HUES48 (cell line): ENCODE measurements around the gene GPR148.

ENCODE experiments used
- H3K27ac ChIP-seq: one replicate; pipeline ENCODE4 v1.7.0; 2013; ENCODE audit warnings: low read depth, low read length, inconsistent platforms
- H3K27me3 ChIP-seq: 2 replicates; pipeline ENCODE4 v1.6.1; 2013; ENCODE audit warnings: mild to moderate bottlenecking, low read length; ENCODE audit not compliant: control insufficient read depth, insufficient read depth
- H3K36me3 ChIP-seq: 2 replicates; pipeline ENCODE4 v1.6.1; 2013; ENCODE audit warnings: low read length; ENCODE audit not compliant: control insufficient read depth, insufficient read depth
- H3K4me1 ChIP-seq: 2 replicates; pipeline ENCODE4 v1.6.1; 2013; ENCODE audit warnings: mild to moderate bottlenecking, low read length; ENCODE audit not compliant: control insufficient read depth, insufficient read depth
- H3K4me3 ChIP-seq: 2 replicates; pipeline ENCODE4 v1.5.1; 2013; ENCODE audit warnings: mild to moderate bottlenecking, low read depth, low read length
- H3K9ac ChIP-seq: 2 replicates; pipeline ENCODE4 v1.6.1; 2013; ENCODE audit warnings: mild to moderate bottlenecking, low read depth, low read length, moderate library complexity
- H3K9me3 ChIP-seq: 2 replicates; pipeline ENCODE4 v1.6.1; 2013; ENCODE audit warnings: low read length; ENCODE audit not compliant: control insufficient read depth, insufficient read depth

GPR148 gene

DNA sequence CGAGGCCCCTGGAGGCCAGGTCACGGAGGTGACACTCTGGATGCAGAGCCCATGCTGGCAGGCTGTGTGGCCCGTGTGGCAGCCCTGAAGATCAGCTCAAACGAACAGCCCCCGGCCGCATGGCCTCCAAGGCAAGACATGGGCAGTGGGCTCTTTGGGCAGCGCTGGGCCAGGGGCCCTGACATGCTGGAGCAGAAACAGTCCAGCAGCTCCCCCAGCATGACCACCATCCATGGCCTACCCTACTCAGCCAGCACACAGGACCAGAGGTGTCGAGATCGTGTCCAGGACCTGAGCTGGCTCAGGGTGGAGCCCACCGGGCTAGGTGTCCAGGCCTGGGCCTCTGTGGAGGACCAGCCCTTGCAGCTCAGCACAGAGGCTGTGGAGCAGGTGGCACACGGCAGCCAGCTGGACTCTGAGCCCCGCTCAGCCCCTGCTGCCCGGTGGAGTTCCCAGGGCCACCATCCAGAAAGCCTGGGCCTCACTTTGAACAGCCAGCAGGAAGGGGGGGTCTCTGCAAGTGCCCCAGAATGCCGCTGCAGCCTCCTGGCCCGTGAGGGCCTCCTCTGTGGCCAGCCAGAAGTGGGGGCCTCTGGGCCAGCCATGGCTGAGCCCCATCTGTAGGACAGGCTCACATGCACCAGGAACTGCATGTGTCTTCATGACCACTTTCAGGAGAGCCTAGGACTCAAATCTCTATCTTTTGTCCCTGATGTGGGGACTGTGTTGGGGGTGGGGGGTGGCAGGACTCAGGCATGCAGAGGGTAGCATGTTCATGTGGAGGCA lies 35.4 kb downstream of the GPR148 start:
- no peaks in the 10 kb centered on the region for H3K27me3 ChIP-seq
- H3K9me3 ChIP-seq, result no peaks in the 10 kb centered on the region
- no peaks in the 10 kb centered on the region for H3K36me3 ChIP-seq
- no peaks in the 10 kb centered on the region for H3K4me1 ChIP-seq
- no peak overlapping the region for H3K4me3 ChIP-seq
- no peak overlapping the region for H3K27ac ChIP-seq
- no peak overlapping the region for H3K9ac ChIP-seq

DNA sequence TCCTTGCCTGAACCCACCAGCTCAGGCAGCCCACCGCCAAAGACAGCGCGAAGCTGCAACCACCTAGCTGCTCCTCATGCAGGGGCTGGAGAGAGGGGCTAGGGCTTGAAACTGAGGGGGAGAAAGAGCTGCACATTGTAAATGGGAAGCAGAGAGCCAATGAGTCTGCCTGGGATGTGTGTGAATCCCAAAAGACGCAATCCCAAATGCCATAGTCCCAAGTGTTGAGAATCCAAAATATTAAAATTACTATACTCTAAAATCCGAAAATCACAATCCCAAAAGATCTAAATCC lies 35.9 kb downstream of the GPR148 start:
- Histone ChIP-seq H3K27ac (no peak overlapping the region), H3K4me1 (no peaks in the 10 kb centered on the region), H3K9ac (no peak overlapping the region), H3K27me3 (no peaks in the 10 kb centered on the region), H3K36me3 (no peaks in the 10 kb centered on the region), H3K9me3 (no peaks in the 10 kb centered on the region), H3K4me3 (no peak overlapping the region)

DNA sequence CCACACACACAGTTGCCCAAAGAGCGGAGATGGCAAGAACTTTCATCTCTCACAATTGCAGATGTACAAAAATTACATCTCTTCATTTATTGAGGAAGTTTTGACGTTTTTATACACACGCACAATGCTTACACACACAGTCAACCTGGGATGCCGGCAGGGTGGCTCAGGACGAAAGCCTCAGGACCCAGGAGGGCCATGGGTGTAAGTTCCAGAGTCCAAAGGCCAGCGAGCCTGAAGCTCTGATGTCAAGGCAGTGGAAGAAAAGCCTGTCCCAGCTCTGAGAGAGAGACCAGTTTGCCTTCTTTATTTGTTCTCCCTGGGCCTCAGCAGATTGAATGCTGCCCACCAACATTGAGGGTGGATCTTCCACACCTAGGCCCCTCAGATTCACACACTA lies 36.6 kb downstream of the GPR148 start:
- H3K27me3 ChIP-seq, result no peaks in the 10 kb centered on the region
- H3K4me1 ChIP-seq, result no peaks in the 10 kb centered on the region
- H3K36me3 ChIP-seq, result no peaks in the 10 kb centered on the region
- H3K4me3 ChIP-seq, result no peak overlapping the region
- H3K9ac ChIP-seq, result no peak overlapping the region
- H3K27ac ChIP-seq, result no peak overlapping the region
- no peaks in the 10 kb centered on the region for H3K9me3 ChIP-seq

DNA sequence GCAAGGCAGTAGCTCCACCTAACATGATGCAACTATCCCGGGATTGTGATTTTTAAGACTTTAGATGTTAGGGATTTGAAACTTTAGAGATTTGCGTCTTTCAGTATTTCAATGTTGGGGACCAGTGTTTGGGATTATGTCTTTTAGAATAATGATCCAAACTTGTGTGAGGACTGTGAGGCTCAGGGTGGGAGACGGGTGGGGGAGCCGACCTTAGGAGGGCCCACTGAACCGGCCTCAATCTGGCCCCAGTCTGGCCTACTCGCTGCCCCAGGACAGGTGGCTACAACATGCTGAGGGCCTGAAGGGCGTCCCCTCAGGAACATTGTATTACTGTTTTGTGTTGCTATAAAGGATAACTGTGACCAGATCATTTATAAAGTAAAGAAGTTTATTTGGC lies 37.2 kb downstream of the GPR148 start:
- Histone ChIP-seq H3K9me3 (no peaks in the 10 kb centered on the region), H3K27ac (no peak overlapping the region), H3K36me3 (no peaks in the 10 kb centered on the region), H3K27me3 (no peaks in the 10 kb centered on the region), H3K9ac (no peak overlapping the region), H3K4me1 (no peaks in the 10 kb centered on the region), H3K4me3 (no peak overlapping the region)

DNA sequence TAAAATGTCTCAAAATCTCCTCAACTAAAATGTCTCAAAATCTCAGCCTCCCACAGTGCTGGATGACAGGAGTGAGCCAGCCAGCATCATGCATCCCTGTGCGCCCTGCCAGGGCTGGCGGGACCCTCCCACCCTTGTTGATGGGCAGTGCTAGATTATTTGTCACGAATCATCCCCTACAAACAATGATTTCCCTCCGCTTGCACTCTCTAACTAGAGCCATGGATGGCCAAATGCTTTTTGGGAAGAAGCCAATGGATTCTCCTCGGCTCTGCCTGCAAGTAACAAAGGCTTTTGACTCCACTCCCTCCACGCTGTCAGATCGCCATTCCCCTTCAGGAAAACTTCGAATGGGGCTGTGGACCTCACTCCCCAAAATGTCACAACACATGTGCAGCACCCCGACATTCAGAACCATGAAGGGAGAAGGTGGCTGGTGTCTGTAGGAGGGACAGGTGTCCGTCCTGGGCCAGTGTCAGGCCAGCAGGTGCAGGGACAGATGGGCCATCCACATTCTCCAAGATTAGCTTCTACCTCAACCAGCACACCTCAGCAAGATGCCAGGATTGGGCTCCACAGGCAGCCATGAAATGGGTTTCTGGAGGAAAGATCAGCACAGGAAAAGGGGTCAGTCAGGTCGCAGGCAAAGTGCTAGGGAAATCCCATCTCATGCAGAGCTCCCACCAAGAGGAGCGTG lies 38.0 kb downstream of the GPR148 start:
- Histone ChIP-seq H3K4me3 (no peak overlapping the region), H3K27me3 (no peaks in the 10 kb centered on the region), H3K36me3 (no peaks in the 10 kb centered on the region), H3K9ac (no peak overlapping the region), H3K4me1 (no peaks in the 10 kb centered on the region), H3K27ac (no peak overlapping the region), H3K9me3 (no peaks in the 10 kb centered on the region)

DNA sequence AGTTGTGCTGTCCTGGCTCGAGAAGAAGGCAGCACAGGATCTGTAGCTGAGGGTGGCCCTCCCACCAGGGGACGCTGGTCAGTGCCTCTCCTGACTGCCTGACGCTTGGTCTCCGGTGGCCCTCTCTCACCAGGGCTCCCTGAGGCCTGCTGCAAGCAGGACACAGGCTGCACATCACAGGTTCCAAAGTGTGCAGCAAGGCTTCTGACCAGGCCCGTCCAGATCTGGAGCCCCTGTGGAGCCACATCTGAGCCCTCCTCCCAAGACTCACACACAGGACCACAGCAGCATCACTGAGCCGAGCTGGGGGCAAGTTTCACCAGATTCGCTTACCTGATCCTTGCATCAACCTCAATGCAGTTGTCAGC lies 38.5 kb downstream of the GPR148 start:
- Histone ChIP-seq H3K4me3 (no peak overlapping the region), H3K27ac (no peak overlapping the region), H3K4me1 (no peaks in the 10 kb centered on the region), H3K9ac (no peak overlapping the region), H3K9me3 (no peaks in the 10 kb centered on the region), H3K27me3 (no peaks in the 10 kb centered on the region), H3K36me3 (no peaks in the 10 kb centered on the region)

DNA sequence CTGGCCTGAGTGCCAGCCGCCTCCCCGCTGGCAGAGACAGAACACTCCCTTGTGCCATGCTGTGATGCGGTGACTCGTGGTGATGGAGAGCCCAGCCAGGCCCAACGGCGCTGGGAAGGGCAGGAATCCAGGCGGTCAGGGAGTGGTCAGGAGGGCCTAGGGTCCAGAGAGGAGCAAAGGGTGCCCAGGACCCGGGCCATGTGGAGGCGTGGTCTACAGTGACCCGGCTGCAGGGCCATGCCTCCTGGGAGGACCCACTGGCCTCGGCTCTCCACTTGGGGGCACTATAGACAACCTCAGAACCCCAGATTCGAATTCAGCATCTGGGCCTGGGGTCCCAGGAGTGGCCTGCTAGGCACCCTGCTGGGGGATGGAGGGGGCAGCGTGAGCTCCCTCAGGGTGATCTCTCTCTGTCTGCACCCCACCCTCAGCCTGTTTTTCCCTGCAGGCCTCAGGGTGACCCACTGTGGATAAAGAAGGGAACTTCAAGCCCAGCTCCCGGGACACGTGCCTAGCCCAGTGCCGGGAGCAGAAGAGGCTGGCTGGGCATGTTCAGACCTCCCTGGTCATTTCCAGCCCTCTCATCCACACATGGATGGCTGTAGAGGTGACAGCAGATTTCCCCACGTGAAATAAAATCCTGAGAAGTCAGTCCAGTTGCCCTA lies 39.5 kb downstream of the GPR148 start:
- no peak overlapping the region for H3K4me3 ChIP-seq
- H3K4me1 ChIP-seq, result no peaks in the 10 kb centered on the region
- H3K36me3 ChIP-seq, result no peaks in the 10 kb centered on the region
- no peaks in the 10 kb centered on the region; the same call in 1 of the 2 replicates for H3K9me3 ChIP-seq
- H3K9ac ChIP-seq, result no peak overlapping the region
- no peak overlapping the region for H3K27ac ChIP-seq
- no peaks in the 10 kb centered on the region for H3K27me3 ChIP-seq

DNA sequence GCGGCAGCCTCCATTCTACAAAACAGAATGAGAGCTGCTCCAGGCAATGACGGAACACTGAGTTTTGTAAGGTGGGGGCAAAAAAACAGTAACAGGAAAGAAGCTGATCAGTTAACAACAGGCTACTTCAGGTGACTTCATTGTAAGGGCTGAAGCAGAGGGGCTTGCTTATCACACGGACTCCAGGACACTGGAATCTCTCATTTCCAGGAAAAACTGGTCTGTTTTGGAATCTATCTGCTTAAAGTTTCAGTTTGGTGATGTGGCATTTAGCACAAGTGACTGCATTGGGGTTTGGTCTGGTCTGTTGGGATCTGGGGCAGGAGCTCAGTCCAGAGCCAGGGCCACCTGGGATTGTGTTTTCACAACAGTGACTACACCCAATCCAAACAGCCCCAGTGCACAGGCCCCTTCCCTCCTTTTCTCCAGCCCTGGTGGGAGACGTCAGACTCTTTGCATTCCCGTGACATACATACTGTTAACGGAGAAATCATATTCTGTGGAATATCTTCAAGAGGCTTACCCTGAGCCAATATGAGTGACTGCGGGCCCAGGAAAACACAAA lies 40.6 kb downstream of the GPR148 start:
- Histone ChIP-seq H3K4me1 (no peaks in the 10 kb centered on the region), H3K27me3 (no peaks in the 10 kb centered on the region), H3K9ac (no peak overlapping the region), H3K4me3 (no peak overlapping the region), H3K9me3 (no peaks in the 10 kb centered on the region; the same call in 1 of the 2 replicates), H3K27ac (no peak overlapping the region), H3K36me3 (no peaks in the 10 kb centered on the region)

DNA sequence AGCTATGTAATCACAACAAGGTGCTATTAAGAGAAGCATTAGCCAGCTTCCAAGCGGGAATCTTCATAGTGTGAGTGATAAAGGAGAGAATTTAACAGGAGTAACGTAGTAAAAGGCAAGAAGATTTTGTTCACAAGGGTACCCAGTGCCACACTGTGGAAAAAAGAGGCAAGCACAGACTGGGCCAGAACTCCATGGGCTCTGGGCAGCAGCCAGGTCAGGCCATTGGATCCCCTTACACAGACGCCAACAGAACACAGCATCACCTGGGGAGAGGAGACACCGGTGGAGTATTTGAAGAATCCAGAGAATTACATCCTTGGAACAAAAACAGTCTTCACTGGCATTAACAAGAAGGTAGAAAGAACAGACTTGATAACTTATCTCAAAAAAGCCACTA lies 47.7 kb downstream of the GPR148 start:
- Histone ChIP-seq H3K9ac (no peak overlapping the region), H3K9me3 (no peaks in the 10 kb centered on the region; the same call in 1 of the 2 replicates), H3K27me3 (no peaks in the 10 kb centered on the region), H3K4me1 (no peaks in the 10 kb centered on the region; the same call in 1 of the 2 replicates), H3K36me3 (no peaks in the 10 kb centered on the region), H3K4me3 (no peak overlapping the region), H3K27ac (no peak overlapping the region)

DNA sequence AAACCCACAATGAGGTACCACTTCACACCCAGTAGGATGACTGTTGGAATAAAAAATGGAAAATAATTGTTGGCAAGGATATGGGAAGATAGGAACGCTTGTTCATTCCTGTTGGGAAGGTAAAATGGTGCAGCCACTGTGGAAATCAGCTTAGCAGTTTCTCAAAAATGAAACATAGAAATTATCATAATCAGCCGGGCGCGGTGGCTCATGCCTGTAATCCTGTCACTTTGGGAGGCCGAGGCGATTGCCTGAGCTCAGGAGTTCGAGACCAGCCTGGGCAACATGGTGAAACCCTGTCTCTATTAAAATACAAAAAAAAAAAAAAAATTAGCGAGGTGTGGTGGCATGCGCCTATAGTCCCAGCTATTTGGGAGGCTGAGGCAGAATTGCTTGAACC lies 49.9 kb downstream of the GPR148 start:
- no peaks in the 10 kb centered on the region for H3K27me3 ChIP-seq
- no peak overlapping the region for H3K9ac ChIP-seq
- H3K36me3 ChIP-seq, result no peaks in the 10 kb centered on the region
- no peak overlapping the region for H3K27ac ChIP-seq
- no peaks in the 10 kb centered on the region for H3K9me3 ChIP-seq
- no peak overlapping the region for H3K4me3 ChIP-seq
- no peaks in the 10 kb centered on the region; the same call in 1 of the 2 replicates for H3K4me1 ChIP-seq
